WTC11 (cell line): Measurements from ENCODE around the gene TNIP3. TPM values are rescaled to one million over a fixed set of nuclear protein-coding genes. Genes with fewer than 3 reads are reported as not detected.

ENCODE experiments used
- ATAC-seq: fragments of 200-7000 bp; cut with Tn5 transposase; 2 replicates; pipeline ENCODE4 v1.10.0; 2021; ENCODE audit warnings: mild to moderate bottlenecking, moderate library complexity
- CTCF ChIA-PET: fragments of 300-600 bp; sonication (Branson Sonifier 250); formaldehyde crosslinking; loops from one replicate; lab custom pipeline; 2021; ENCODE audit warnings: antibody characterized with exemption; lab: Charles Lee
- POLR2A ChIA-PET: fragments of 350-600 bp; sonication (Branson Sonifier 250); formaldehyde crosslinking; loops from one replicate; lab custom pipeline; 2021; ENCODE audit warnings: antibody characterized with exemption; lab: Charles Lee
- DNase-seq: peaks from one replicate; pipeline ENCODE4 v3.0.0; 2021; ENCODE audit warnings: low spot score
- H3K27ac Mint-ChIP-seq: 2 replicates; pipeline ENCODE4 v1.8.0; 2021; ENCODE audit warnings: mixed read lengths
- H3K27me3 Mint-ChIP-seq: 2 replicates; pipeline ENCODE4 v1.8.0; 2021; ENCODE audit warnings: low read depth, mild to moderate bottlenecking, moderate library complexity, mixed read lengths
- H3K36me3 Mint-ChIP-seq: 2 replicates; pipeline ENCODE4 v1.8.0; 2021; ENCODE audit warnings: mixed read lengths
- H3K4me1 Mint-ChIP-seq: 2 replicates; pipeline ENCODE4 v1.8.0; 2022; ENCODE audit warnings: mixed read lengths
- H3K4me3 Mint-ChIP-seq: 2 replicates; pipeline ENCODE4 v1.8.0; 2021; ENCODE audit warnings: mild to moderate bottlenecking, moderate library complexity, mixed read lengths
- H3K9me3 Mint-ChIP-seq: 2 replicates; pipeline ENCODE4 v1.8.0; 2021; ENCODE audit warnings: mixed read lengths
- ATF2 ChIP-seq: sonication (generic); formaldehyde crosslinking; IDR thresholded peaks from 2 replicates; pipeline ENCODE4 v1.8.1; 2022; ENCODE audit warnings: low read depth, missing genetic modification reagents, borderline replicate concordance
- CBFB ChIP-seq: sonication (generic); formaldehyde crosslinking; IDR thresholded peaks from 2 replicates; pipeline ENCODE4 v1.8.1; 2022; ENCODE audit warnings: mild to moderate bottlenecking, low read depth, missing genetic modification reagents
- CDX4 ChIP-seq: fragments of 250-450 bp; sonication (Bioruptor Pico); IDR thresholded peaks from 2 replicates; pipeline ENCODE4 v1.9.0; 2021; ENCODE audit warnings: moderate library complexity, mild to moderate bottlenecking, inconsistent platforms, borderline replicate concordance
- CREB1 ChIP-seq: sonication (generic); formaldehyde crosslinking; IDR thresholded peaks from 2 replicates; pipeline ENCODE4 v1.8.0; 2023; ENCODE audit warnings: mild to moderate bottlenecking, missing genetic modification reagents
- CTCF ChIP-seq: fragments of 200-600 bp; IDR thresholded peaks from 2 replicates; pipeline ENCODE4 v1.8.0; 2022; ENCODE audit warnings: antibody characterized with exemption
- E2F1 ChIP-seq: sonication (generic); formaldehyde crosslinking; IDR thresholded peaks from 2 replicates; pipeline ENCODE4 v1.8.0; 2022; ENCODE audit warnings: mild to moderate bottlenecking, missing genetic modification reagents
- ETV6 ChIP-seq: sonication (generic); formaldehyde crosslinking; IDR thresholded peaks from 2 replicates; pipeline ENCODE4 v1.8.1; 2022; ENCODE audit warnings: mild to moderate bottlenecking, missing genetic modification reagents
- GRHL2 ChIP-seq: fragments of 250-450 bp; sonication (Bioruptor Pico); IDR thresholded peaks from 2 replicates; pipeline ENCODE4 v1.8.0; 2022; ENCODE audit warnings: mild to moderate bottlenecking, moderate library complexity; ENCODE audit not compliant: insufficient replicate concordance, severe bottlenecking
- GTF2I ChIP-seq: fragments of 250-450 bp; sonication (Bioruptor Pico); conservative IDR thresholded peaks from 2 replicates; pipeline ENCODE4 v1.4.0; 2021; ENCODE audit warnings: mild to moderate bottlenecking
- HMGA2 ChIP-seq: fragments of 250-450 bp; sonication (Bioruptor Pico); IDR thresholded peaks from 2 replicates; pipeline ENCODE4 v1.4.0; 2021; ENCODE audit warnings: mild to moderate bottlenecking, moderate library complexity
- JUN ChIP-seq: sonication (generic); formaldehyde crosslinking; IDR thresholded peaks from 2 replicates; pipeline ENCODE4 v1.8.0; 2023; ENCODE audit warnings: mild to moderate bottlenecking, missing genetic modification reagents
- MAX ChIP-seq: sonication (generic); formaldehyde crosslinking; IDR thresholded peaks from 2 replicates; pipeline ENCODE4 v1.8.0; 2022; ENCODE audit warnings: mild to moderate bottlenecking, missing genetic modification reagents
- MLX ChIP-seq: sonication (generic); formaldehyde crosslinking; IDR thresholded peaks from 2 replicates; pipeline ENCODE4 v1.8.1; 2023; ENCODE audit warnings: mild to moderate bottlenecking, missing genetic modification reagents, moderate library complexity
- MXD4 ChIP-seq: fragments of 250-450 bp; sonication (Bioruptor Pico); IDR thresholded peaks from 2 replicates; pipeline ENCODE4 v1.8.0; 2021; ENCODE audit warnings: mild to moderate bottlenecking, moderate library complexity, borderline replicate concordance
- NFATC4 ChIP-seq: fragments of 250-450 bp; sonication (Bioruptor Pico); IDR thresholded peaks from 2 replicates; pipeline ENCODE4 v1.9.0; 2021; ENCODE audit warnings: mild to moderate bottlenecking
- SMAD3 ChIP-seq: sonication (generic); formaldehyde crosslinking; IDR thresholded peaks from 2 replicates; pipeline ENCODE4 v1.8.0; 2022; ENCODE audit warnings: missing genetic modification reagents, mild to moderate bottlenecking, borderline replicate concordance
- SOX15 ChIP-seq: fragments of 250-450 bp; sonication (Bioruptor Pico); IDR thresholded peaks from 2 replicates; pipeline ENCODE4 v1.9.0; 2021; ENCODE audit warnings: mild to moderate bottlenecking
- TCF7 ChIP-seq: sonication (generic); formaldehyde crosslinking; IDR thresholded peaks from 2 replicates; pipeline ENCODE4 v1.8.0; 2022; ENCODE audit warnings: mild to moderate bottlenecking, low read depth, missing genetic modification reagents, moderate library complexity
- TEAD1 ChIP-seq: sonication (generic); formaldehyde crosslinking; IDR thresholded peaks from 2 replicates; pipeline ENCODE4 v1.8.0; 2022; ENCODE audit warnings: mild to moderate bottlenecking, missing genetic modification reagents
- TP53 ChIP-seq: sonication (generic); formaldehyde crosslinking; IDR thresholded peaks from 2 replicates; pipeline ENCODE4 v1.8.1; 2023; ENCODE audit warnings: mild to moderate bottlenecking, missing genetic modification reagents
- ZBTB43 ChIP-seq: sonication (generic); formaldehyde crosslinking; IDR thresholded peaks from 2 replicates; pipeline ENCODE4 v1.8.1; 2023; ENCODE audit warnings: mild to moderate bottlenecking, missing genetic modification reagents
- ZNF138 ChIP-seq: sonication (generic); formaldehyde crosslinking; conservative IDR thresholded peaks from 2 replicates; pipeline ENCODE4 v1.8.1; 2022; ENCODE audit warnings: mild to moderate bottlenecking, moderate library complexity, missing genetic modification reagents
- ZNF263 ChIP-seq: sonication (generic); formaldehyde crosslinking; IDR thresholded peaks from 2 replicates; pipeline ENCODE4 v1.8.1; 2022; ENCODE audit warnings: low read depth, mild to moderate bottlenecking, moderate library complexity, missing genetic modification reagents
- ZNF425 ChIP-seq: fragments of 250-450 bp; sonication (Bioruptor Pico); conservative IDR thresholded peaks from 2 replicates; pipeline ENCODE4 v1.9.0; 2021; ENCODE audit warnings: mild to moderate bottlenecking
- ZNF671 ChIP-seq: fragments of 250-450 bp; sonication (Bioruptor Pico); IDR thresholded peaks from 2 replicates; pipeline ENCODE4 v1.8.0; 2021; ENCODE audit warnings: mild to moderate bottlenecking
- total RNA-seq: library from RNA; stranded (reverse); gene quantifications from 3 replicates; pipeline ENCODE4 v1.2.3, GENCODE V29; 2021

Gene TNIP3
- total RNA-seq, 1 experiment from 2014 or later: not detected

GRCh38 chr4:121096191-121096590 is 67.9 kb downstream of the TNIP3 start (continued):
- TF ChIP-seq ZNF138 (CRISPR knock-in tag) (no peak), TP53 (CRISPR knock-in tag) (no peak), CBFB (no peak)
- TF ChIP-seq, all 79 proteins: peak for 0

GRCh38 chr4:121094297-121094966 is 69.7 kb downstream of the TNIP3 start:
- CTCF ChIA-PET: no interaction called here

GRCh38 chr4:121093261-121093660 is 70.9 kb downstream of the TNIP3 start:
- no peak overlapping the region for H3K27ac Mint-ChIP-seq
- no peaks in the 10 kb centered on the region for H3K36me3 Mint-ChIP-seq
- TF ChIP-seq MXD4 (CRISPR knock-in tag) (no peak), ZNF425 (CRISPR knock-in tag) (no peak), ETV6 (CRISPR knock-in tag) (no peak), TEAD1 (no peak), CREB1 (CRISPR knock-in tag) (no peak), MAX (CRISPR knock-in tag) (no peak), ZNF263 (CRISPR knock-in tag) (no peak), GTF2I (no peak), CDX4 (no peak), SMAD3 (no peak), MLX (no peak), ATF2 (CRISPR knock-in tag) (no peak), ZNF671 (CRISPR knock-in tag) (no peak), TCF7 (CRISPR knock-in tag) (no peak), JUN (CRISPR knock-in tag) (no peak), CTCF (no peak), E2F1 (CRISPR knock-in tag) (no peak)

More at GRCh38 chr4:121094297-121094966, 69.7 kb downstream of the TNIP3 start:
- POLR2A ChIA-PET: no interaction called here
- TF ChIP-seq HMGA2 (CRISPR knock-in tag) (no peak), ZBTB43 (no peak), ZNF263 (CRISPR knock-in tag) (no peak), JUN (CRISPR knock-in tag) (no peak), SOX15 (CRISPR knock-in tag) (no peak), NFATC4 (CRISPR knock-in tag) (no peak), ETV6 (CRISPR knock-in tag) (no peak), GRHL2 (CRISPR knock-in tag) (no peak)
- H3K27me3 Mint-ChIP-seq: no peaks in the 10 kb centered on the region
- no peak for ATAC-seq
- H3K9me3 Mint-ChIP-seq: no peaks in the 10 kb centered on the region
- H3K4me3 Mint-ChIP-seq: no peak overlapping the region
- H3K36me3 Mint-ChIP-seq: no peaks in the 10 kb centered on the region
- H3K4me1 Mint-ChIP-seq: no peaks in the 10 kb centered on the region
- no peak overlapping the region for H3K27ac Mint-ChIP-seq
- DNase-seq: no peak

More at GRCh38 chr4:121093261-121093660, 70.9 kb downstream of the TNIP3 start:
- Mint-ChIP-seq H3K27me3 (no peaks in the 10 kb centered on the region), H3K4me1 (no peaks in the 10 kb centered on the region), H3K4me3 (no peak overlapping the region), H3K9me3 (no peaks in the 10 kb centered on the region)
- DNase-seq (no peak), ATAC-seq (no peak)
- ChIA-PET POLR2A (no interaction called here), CTCF (no interaction called here)
